PC-3 (cell line): ENCODE data around the gene SPTLC2.

Source experiments
- CTCF ChIP-seq: fragments of 300-600 bp; sonication (generic); conservative IDR thresholded peaks from 2 replicates; pipeline ENCODE4 v1.5.1; 2017; ENCODE audit warnings: antibody characterized with exemption, low read depth, mild to moderate bottlenecking, low read length
- EZH2 ChIP-seq: fragments of 300-600 bp; sonication (generic); IDR thresholded peaks from one replicate; pipeline ENCODE4 v1.6.1; 2017; ENCODE audit warnings: antibody characterized with exemption, mild to moderate bottlenecking, low read length; ENCODE audit not compliant: unreplicated experiment
- EZH2phosphoT487 ChIP-seq: fragments of 300-600 bp; sonication (generic); IDR thresholded peaks from 2 replicates; pipeline ENCODE4 v1.6.1; 2018; ENCODE audit warnings: mild to moderate bottlenecking, antibody characterized with exemption, low read length, borderline replicate concordance

DNA sequence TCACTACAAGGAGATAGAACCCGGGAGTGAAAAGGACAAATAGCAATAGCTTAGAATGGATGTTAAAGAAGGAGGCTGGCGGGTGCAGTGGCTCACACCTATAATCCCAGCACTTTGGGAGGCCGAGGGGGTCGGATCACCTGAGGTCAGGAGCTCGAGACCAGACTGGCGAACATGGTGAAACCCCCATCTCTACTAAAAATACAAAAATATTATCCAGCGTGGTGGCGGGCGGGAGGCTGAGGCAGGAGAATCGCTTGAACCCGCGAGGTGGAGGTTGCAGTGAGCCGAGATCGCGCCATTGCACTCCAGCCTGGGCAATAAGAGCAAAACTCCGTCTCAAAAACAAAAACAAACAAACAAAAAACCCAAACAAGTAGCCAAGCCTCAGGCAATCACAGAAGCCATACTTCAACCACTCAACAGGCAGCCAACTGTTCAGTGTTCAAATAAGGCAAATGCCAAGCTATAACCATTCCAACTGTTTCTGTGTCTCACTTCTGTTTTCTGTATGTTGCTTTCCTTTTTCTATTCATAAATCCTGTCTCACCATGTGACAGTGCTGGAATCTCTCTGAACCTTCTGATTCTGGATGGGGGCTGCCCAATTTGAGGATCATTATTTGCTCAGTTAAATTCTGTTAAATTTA lies 3.9 kb upstream of the SPTLC2 start:
- TF ChIP-seq EZH2phosphoT487 (no peak), CTCF (no peak), EZH2 (no peak)
